CD14-positive monocyte (primary cell): ENCODE measurements around the gene TMEM242. TPM values are rescaled to one million over a fixed set of nuclear protein-coding genes. Genes with fewer than 3 reads are reported as not detected.

ENCODE experiments used
- DNase-seq, 3 donors: peaks; one replicate each; pipeline ENCODE4 v3.0.0-alpha.2; 2011 to 2022
- H2AFZ ChIP-seq: 2 replicates; pipeline ENCODE4 v1.6.0; 2012; ENCODE audit warnings: mild to moderate bottlenecking, low read depth, low read length, inconsistent platforms; ENCODE audit not compliant: insufficient read depth, poor library complexity, severe bottlenecking
- H3K27ac ChIP-seq, 2 donors: 1 replicate in 1 of 2; 2 replicates in 1 of 2; pipeline ENCODE4 v1.5.1; 2012 to 2013; ENCODE audit warnings: low read length in 2 of 2, control low read depth in 1 of 2, inconsistent platforms in 1 of 2, low read depth in 1 of 2, mild to moderate bottlenecking in 1 of 2
- H3K27me3 ChIP-seq, 2 donors: one replicate each; pipeline versions ENCODE4 v1.6.0 to v1.6.1; 2011 to 2013; ENCODE audit warnings: low read length in 2 of 2; ENCODE audit not compliant: control insufficient read depth in 2 of 2, insufficient read depth in 2 of 2
- H3K36me3 ChIP-seq, 2 donors: replicated peaks in 1 of 2; 1 replicate in 1 of 2; 2 replicates in 1 of 2; pipeline versions ENCODE4 v1.5.1 to v1.6.1; 2012 to 2013; ENCODE audit warnings: low read length in 2 of 2, control low read depth in 1 of 2, inconsistent platforms in 1 of 2, mild to moderate bottlenecking in 1 of 2; ENCODE audit not compliant: insufficient read depth in 2 of 2, control insufficient read depth in 1 of 2
- H3K4me1 ChIP-seq, 2 donors: 1 replicate in 1 of 2; 2 replicates in 1 of 2; pipeline versions ENCODE4 v1.5.1 to v1.6.1; 2012 to 2013; ENCODE audit warnings: low read length in 2 of 2, control low read depth in 1 of 2, inconsistent platforms in 1 of 2, mild to moderate bottlenecking in 1 of 2, moderate library complexity in 1 of 2; ENCODE audit not compliant: insufficient read depth in 2 of 2, control insufficient read depth in 1 of 2
- H3K4me2 ChIP-seq: replicated peaks from 2 replicates; pipeline ENCODE3; 2012; ENCODE audit warnings: low read length, moderate library complexity, mild to moderate bottlenecking; ENCODE audit not compliant: poor library complexity, severe bottlenecking; ENCODE audit errors: extremely low read depth
- H3K4me3 ChIP-seq, 3 experiments: fragments of 200-600 bp in 1 of 3; sonication (generic) in 1 of 3; replicated peaks in 1 of 3; 1 replicate in 2 of 3; 2 replicates in 1 of 3; pipeline ENCODE4 v1.5.1; 2011 to 2013; ENCODE audit warnings: low read length in 3 of 3, mild to moderate bottlenecking in 3 of 3, control low read depth in 2 of 3, low read depth in 2 of 3, inconsistent platforms in 1 of 3, moderate library complexity in 1 of 3
- H3K79me2 ChIP-seq: 2 replicates; pipeline ENCODE4 v1.6.0; 2012; ENCODE audit warnings: mild to moderate bottlenecking, control low read depth, inconsistent platforms, low read length, moderate library complexity; ENCODE audit not compliant: insufficient read depth
- H3K9ac ChIP-seq: 2 replicates; pipeline ENCODE4 v1.6.0; 2017; ENCODE audit warnings: low read length, mild to moderate bottlenecking; ENCODE audit not compliant: insufficient read depth, poor library complexity, severe bottlenecking
- H3K9me3 ChIP-seq, 2 donors: replicated peaks in 1 of 2; 1 replicate in 1 of 2; 2 replicates in 1 of 2; pipeline versions ENCODE4 v1.5.1 to v1.6.1; 2012 to 2013; ENCODE audit warnings: low read length in 2 of 2, control low read depth in 1 of 2; ENCODE audit not compliant: control insufficient read depth in 1 of 2, insufficient read depth in 1 of 2
- H4K20me1 ChIP-seq: 2 replicates; pipeline ENCODE4 v1.6.0; 2012; ENCODE audit warnings: mild to moderate bottlenecking, low read length, control low read depth, moderate library complexity; ENCODE audit not compliant: insufficient read depth
- H3K27ac Mint-ChIP-seq, 7 donors: one replicate each; pipeline ENCODE4 v1.8.0; 2020; ENCODE audit warnings: mild to moderate bottlenecking in 7 of 7, mixed read lengths in 7 of 7, moderate library complexity in 6 of 7, inconsistent platforms in 2 of 7
- H3K27me3 Mint-ChIP-seq, 3 donors: one replicate each; pipeline ENCODE4 v1.8.0; 2021 to 2022; ENCODE audit warnings: low read depth in 3 of 3, mild to moderate bottlenecking in 3 of 3, mixed read lengths in 3 of 3, moderate library complexity in 3 of 3, inconsistent platforms in 1 of 3
- H3K36me3 Mint-ChIP-seq, 2 donors: one replicate each; pipeline ENCODE4 v1.8.0; 2020; ENCODE audit warnings: mixed read lengths in 2 of 2, inconsistent platforms in 1 of 2, mild to moderate bottlenecking in 1 of 2
- H3K4me1 Mint-ChIP-seq: one replicate; pipeline ENCODE4 v1.8.0; 2020; ENCODE audit warnings: mild to moderate bottlenecking, mixed read lengths
- H3K4me3 Mint-ChIP-seq, 2 donors: one replicate each; pipeline ENCODE4 v1.8.0; 2020; ENCODE audit warnings: mild to moderate bottlenecking in 2 of 2, mixed read lengths in 2 of 2, moderate library complexity in 1 of 2
- H3K9me3 Mint-ChIP-seq, 7 donors: one replicate each; pipeline ENCODE4 v1.8.0; 2020 to 2022; ENCODE audit warnings: mixed read lengths in 7 of 7, mild to moderate bottlenecking in 6 of 7, moderate library complexity in 6 of 7, inconsistent platforms in 2 of 7
- CTCF ChIP-seq: fragments of 200-600 bp; IDR thresholded peaks from one replicate; pipeline ENCODE4 v1.8.0; 2022; ENCODE audit warnings: antibody characterized with exemption, mild to moderate bottlenecking
- WGBS: methylation state at CpG from one replicate; pipeline ENCODE4 v1.1.5; 2013; ENCODE audit warnings: missing lambda C conversion rate; ENCODE audit not compliant: insufficient coverage; 5-methylcytosine and 5-hydroxymethylcytosine counted together
- intact Hi-C, 2 donors: fragments of 100-400 bp; cut with micrococcal nuclease; formaldehyde crosslinking; loops; one replicate each; pipeline versions ENCODE4 v1.15.0 to v1.15.1; 2023
- polyA minus RNA-seq: library from RNA; depleted of rRNA, polyadenylated mRNA; stranded (reverse); fragments of >200 nt; gene quantifications from 2 replicates; pipeline ENCODE4 v1.2.3, GENCODE V29; 2012
- polyA plus RNA-seq, 3 donors: library from polyadenylated mRNA; depleted of rRNA in 1 of 3; unstranded in 2 of 3; stranded (reverse) in 1 of 3; fragments of 300-500 nt in 2 of 3; fragments of >200 nt in 1 of 3; fragmentation: Illumina TruSeq in 2 of 3; gene quantifications; 1 replicate in 2 of 3; 2 replicates in 1 of 3; pipeline ENCODE4 v1.2.3, GENCODE V29; 2012 to 2021
- total RNA-seq, 12 experiments: library from RNA in 1 of 12; stranded (reverse) in 1 of 12; fragments of 120-200 nt in 1 of 12; gene quantifications; one replicate each; pipeline ENCODE4 v1.2.4 and lab custom pipeline; 2013 to 2026; ENCODE audit warnings: mixed read lengths in 6 of 12, inconsistent platforms in 1 of 12

TMEM242 gene
- 8.7 TPM for total RNA-seq (2013)
- polyA plus RNA-seq (1 to 10 TPM; 5.6 to 9.8 (median 8.3) TPM), polyA minus RNA-seq (2.2 and 2.9 TPM in 2 replicates), total RNA-seq (lab: John Stamatoyannopoulos, UW) (2.0 to 16.8 (median 12.0) reads per million in 11 experiments)

- Histone ChIP-seq H2AFZ (peak within 1 kb of the TSS; percentile 96), H4K20me1 (no peaks in the 10 kb centered on the region), H3K9ac (peak within 1 kb of the TSS; percentile 79), H3K79me2 (peaks cover 18% of the 10 kb centered on the region), H3K4me3 (peak within 1 kb of the TSS; percentile 63 to 87 (median 74)), H3K4me2 (peak within 1 kb of the TSS; percentile 83), H3K27me3 (peaks cover 2 to 10% of the 10 kb centered on the region in 2 donors), H3K4me1 (peaks cover 14 to 18% of the 10 kb centered on the region in 2 donors), H3K27ac (peak within 1 kb of the TSS; percentile 87 to 90), H3K9me3 (no peaks in the 10 kb centered on the region), H3K36me3 (peaks cover 6 to 23% of the 10 kb centered on the region in 2 donors)
- Mint-ChIP-seq H3K9me3 (no peaks in the 10 kb centered on the region), H3K36me3 (peaks cover 13 to 15% of the 10 kb centered on the region in 2 donors), H3K4me1 (peaks cover 14% of the 10 kb centered on the region), H3K4me3 (peak within 1 kb of the TSS; percentile 98 to 99), H3K27ac (peak within 1 kb of the TSS; percentile 92 to 98 (median 97)), H3K27me3 (peaks cover 5 to 18% (median 8%) of the 10 kb centered on the region in 3 donors)
- DNase-seq: peak; percentile 87 to 92 (median 87)
- peak; percentile 17 for TF ChIP-seq CTCF
- intact Hi-C loops: loop anchor here in 1 of 2 donors (5.0 kb wide), 2 partner anchors 59 to 844 kb away; partner anchors contain the start of genes GTF2H5, SERAC1 and ZDHHC14
- WGBS: under 1% methylated on average over 38 of the region's 42 CpGs
These were observed at the start of gene TMEM242 for GRCh38 chr6:157323255-157323965. TMEM242 (minus strand) TSS chr6:157323519; CDS start chr6:157323499, 20 bp downstream.

- Histone ChIP-seq H3K4me1 (peaks cover 8 to 11% of the 10 kb centered on the region in 2 donors), H3K36me3 (no peaks in the 10 kb centered on the region), H3K9me3 (no peaks in the 10 kb centered on the region), H3K9ac (no peak overlapping the region), H3K79me2 (no peaks in the 10 kb centered on the region), H3K27ac (no peak overlapping the region), H3K4me3 (no peak overlapping the region), H3K4me2 (no peak overlapping the region), H2AFZ (no peak overlapping the region), H4K20me1 (no peaks in the 10 kb centered on the region), H3K27me3 (no peaks in the 10 kb centered on the region)
- WGBS: 89% methylated on average over 3 of the region's 10 CpGs
- no peak overlapping the region for H3K27ac Mint-ChIP-seq
- H3K27me3 Mint-ChIP-seq: peaks cover 8 to 11% (median 9%) of the 10 kb centered on the region in 3 donors
- TF ChIP-seq CTCF: no peak
- intact Hi-C loops: no loop called here
- H3K9me3 Mint-ChIP-seq: peaks cover 0 to 2% (median 0%) of the 10 kb centered on the region in 7 donors
- peak overlapping the region in 1 of 2 donors; percentile 6 for H3K4me3 Mint-ChIP-seq
- peaks cover 21% of the 10 kb centered on the region for H3K4me1 Mint-ChIP-seq
- no peak for DNase-seq
- no peaks in the 10 kb centered on the region for H3K36me3 Mint-ChIP-seq
These were observed 49.4 kb upstream of the TMEM242 start for GRCh38 chr6:157372501-157373280.
